HCT116 (cell line): ENCODE measurements around the gene PUM1. TPM values are rescaled to one million over a fixed set of nuclear protein-coding genes. Genes with fewer than 3 reads are reported as not detected.

Experiments
- ATAC-seq: fragments of 200-7000 bp; cut with Tn5 transposase; 2 replicates; pipeline ENCODE4 v1.9.1; 2020; ENCODE audit warnings: mild to moderate bottlenecking, moderate library complexity
- BruUV-seq: library from RNA; stranded (reverse); fragments of 400-500 nt; replicated peaks from 2 replicates; lab custom pipeline; 2021; lab: Mats Ljungman, UMichigan
- CTCF ChIA-PET: fragments of 300-600 bp; sonication (Branson Sonifier 250); formaldehyde crosslinking; loops from one replicate; lab custom pipeline; 2021; ENCODE audit warnings: antibody characterized with exemption; lab: Charles Lee
- POLR2A ChIA-PET: fragments of 300-600, 350-600 bp; sonication (Branson Sonifier 250); formaldehyde crosslinking; loops from one replicate; lab custom pipeline; 2021; ENCODE audit warnings: antibody characterized with exemption; lab: Charles Lee
- RAD21 ChIA-PET, 2 experiments: fragments of 300-600 bp; sonication (Branson Sonifier 250); formaldehyde crosslinking; loops; one replicate each; lab custom pipeline; 2023; ENCODE audit warnings: low total read pairs in 2 of 2; ENCODE audit not compliant: uncharacterized antibody in 2 of 2, unreplicated experiment in 2 of 2, low non-redundant PET in 1 of 2; lab: Charles Lee
- DNase-seq: peaks from one replicate; pipeline ENCODE4 v3.0.0-alpha.2; 2010; ENCODE audit warnings: low read depth, low spot score
- H2AFZ ChIP-seq: fragments of 200-600 bp; shearing (Covaris generic), sonication (generic); 2 replicates; pipeline ENCODE4 v1.6.1; 2017; ENCODE audit warnings: low read depth, mixed run types, mixed read lengths, antibody characterized with exemption, low read length; ENCODE audit not compliant: poor library complexity, severe bottlenecking
- H3K27ac ChIP-seq: 2 replicates; pipeline ENCODE4 v1.5.1; 2012; ENCODE audit warnings: low read depth, low read length
- H3K27me3 ChIP-seq: fragments of 200-600 bp; sonication (generic); 2 replicates; pipeline ENCODE4 v1.6.1; 2016; ENCODE audit warnings: mixed run types, low read length, mixed read lengths; ENCODE audit not compliant: insufficient read depth
- H3K36me3 ChIP-seq, 2 experiments: fragments of 200-500 bp in 1 of 2; fragments of 200-600 bp in 1 of 2; sonication (Bioruptor generic) in 1 of 2; sonication (generic) in 1 of 2; 2 replicates each; pipeline versions ENCODE4 v1.5.1 to v1.6.1; 2014 to 2016; ENCODE audit warnings: low read length in 2 of 2, inconsistent platforms in 1 of 2, mixed read lengths in 1 of 2, mixed run types in 1 of 2; ENCODE audit not compliant: insufficient read depth in 2 of 2, control insufficient read depth in 1 of 2
- H3K4me1 ChIP-seq, 2 experiments: fragments of 200-600 bp in 1 of 2; sonication (generic) in 1 of 2; 2 replicates each; pipeline versions ENCODE4 v1.5.1 to v1.6.1; 2012 to 2017; ENCODE audit warnings: low read length in 2 of 2, inconsistent platforms in 1 of 2, mild to moderate bottlenecking in 1 of 2, mixed read lengths in 1 of 2, mixed run types in 1 of 2, moderate library complexity in 1 of 2; ENCODE audit not compliant: insufficient read depth in 2 of 2, control insufficient read depth in 1 of 2
- H3K4me2 ChIP-seq: fragments of 200-600 bp; sonication (generic); 2 replicates; pipeline ENCODE4 v1.6.1; 2017; ENCODE audit warnings: mixed run types, low read length, mixed read lengths
- H3K4me3 ChIP-seq, 2 experiments: fragments of 200-600 bp in 1 of 2; sonication (generic) in 1 of 2; replicated peaks in 1 of 2; 2 replicates each; pipeline ENCODE4 v1.5.1; 2011 to 2016; ENCODE audit warnings: low read length in 2 of 2, control low read depth in 1 of 2, low read depth in 1 of 2, mild to moderate bottlenecking in 1 of 2, mixed read lengths in 1 of 2, mixed run types in 1 of 2
- H3K79me2 ChIP-seq: fragments of 200-600 bp; sonication (generic); 2 replicates; pipeline ENCODE4 v1.6.1; 2017; ENCODE audit warnings: mild to moderate bottlenecking, mixed run types, low read length, moderate library complexity, mixed read lengths; ENCODE audit not compliant: insufficient read depth
- H3K9ac ChIP-seq: fragments of 200-600 bp; sonication (generic); 2 replicates; pipeline ENCODE4 v1.6.1; 2016; ENCODE audit warnings: low read length, mixed read lengths
- H3K9me2 ChIP-seq: fragments of 200-600 bp; sonication (generic), shearing (Covaris generic); 2 replicates; pipeline ENCODE4 v1.6.1; 2017; ENCODE audit warnings: mixed run types, mild to moderate bottlenecking, moderate library complexity; ENCODE audit not compliant: insufficient read depth
- H3K9me3 ChIP-seq, 2 experiments: fragments of 200-500 bp in 1 of 2; fragments of 200-600 bp in 1 of 2; sonication (Bioruptor generic) in 1 of 2; sonication (generic) in 1 of 2; 2 replicates each; pipeline ENCODE4 v1.6.1; 2014 to 2017; ENCODE audit warnings: low read length in 2 of 2, mixed read lengths in 2 of 2, inconsistent platforms in 1 of 2, low read depth in 1 of 2, mild to moderate bottlenecking in 1 of 2, mixed run types in 1 of 2, moderate library complexity in 1 of 2; ENCODE audit not compliant: control insufficient read depth in 1 of 2, insufficient read depth in 1 of 2
- H4K20me1 ChIP-seq: fragments of 200-600 bp; sonication (generic), shearing (Covaris generic); 2 replicates; pipeline ENCODE4 v1.6.1; 2017; ENCODE audit warnings: mixed run types, mild to moderate bottlenecking, moderate library complexity; ENCODE audit not compliant: insufficient read depth
- ATF3 ChIP-seq: IDR thresholded peaks from 2 replicates; pipeline ENCODE4 v1.6.1; 2012
- CEBPB ChIP-seq: IDR thresholded peaks from 2 replicates; pipeline ENCODE4 v1.6.1; 2012; ENCODE audit warnings: low read depth
- ELF1 ChIP-seq: IDR thresholded peaks from 2 replicates; pipeline ENCODE4 v1.6.1; 2012; ENCODE audit warnings: low read depth, borderline replicate concordance
- POLR2A ChIP-seq: IDR thresholded peaks from 2 replicates; pipeline ENCODE4 v1.7.0; 2011; ENCODE audit warnings: borderline replicate concordance; ENCODE audit not compliant: insufficient read depth, insufficient read length; ENCODE audit errors: extremely low read depth
- REST ChIP-seq: IDR thresholded peaks from 2 replicates; pipeline ENCODE4 v1.6.1; 2012; ENCODE audit warnings: low read depth
- SIN3A ChIP-seq: IDR thresholded peaks from 2 replicates; pipeline ENCODE4 v1.6.1; 2012; ENCODE audit warnings: low read depth
- TCF7L2 ChIP-seq: IDR thresholded peaks from 2 replicates; pipeline ENCODE4 v1.7.0; 2011; ENCODE audit warnings: borderline replicate concordance, inconsistent platforms; ENCODE audit not compliant: insufficient read depth, insufficient read length; ENCODE audit errors: extremely low read depth
- ZFX ChIP-seq: fragments of 450-650 bp; IDR thresholded peaks from 2 replicates; pipeline ENCODE4 v1.6.1; 2017
- ZNF274 ChIP-seq: fragments of 200-500 bp; sonication (Bioruptor generic); IDR thresholded peaks from 2 replicates; pipeline ENCODE4 v1.6.1; 2014; ENCODE audit warnings: mild to moderate bottlenecking, low read depth, low read length, inconsistent platforms
- intact Hi-C: fragments of 100-400 bp; cut with micrococcal nuclease; formaldehyde crosslinking; loops from 2 replicates; pipeline ENCODE4 v1.10.0; 2022
- total RNA-seq: library from RNA; stranded (reverse); gene quantifications from one replicate; pipeline ENCODE4 v1.2.1, GENCODE V29; 2021; ENCODE audit not compliant: unreplicated experiment

PUM1 gene
- total RNA-seq, 1 experiment from 2014 or later: 113 TPM

- H3K9ac ChIP-seq: no peak overlapping the region
- no peaks in the 10 kb centered on the region for H3K36me3 ChIP-seq
- intact Hi-C loops: no loop called here
- no peak overlapping the region for H2AFZ ChIP-seq
- POLR2A ChIA-PET: interaction anchor here (0.6 kb wide), 1 partner anchor 10 kb away, joined by 3 read pairs; no protein-coding TSS in a partner anchor
- no peaks in the 10 kb centered on the region for H4K20me1 ChIP-seq
- H3K27ac ChIP-seq: no peak overlapping the region
- H3K4me2 ChIP-seq: no peak overlapping the region
- no peaks in the 10 kb centered on the region for H3K9me3 ChIP-seq
- H3K4me3 ChIP-seq: no peak overlapping the region
- ATAC-seq (no peak), DNase-seq (no peak)
- no peaks in the 10 kb centered on the region for H3K27me3 ChIP-seq
- no peaks in the 10 kb centered on the region for H3K9me2 ChIP-seq
- no peak for TF ChIP-seq ZNF274
- TF ChIP-seq CEBPB: no peak
- TF ChIP-seq, all 23 proteins: peak for 0
- ChIA-PET RAD21 (no interaction called here), CTCF (no interaction called here)
- Histone ChIP-seq H3K4me1 (no peaks in the 10 kb centered on the region), H3K79me2 (no peaks in the 10 kb centered on the region)
- BruUV-seq: no TSS peak
Observed at GRCh38 chr1:31084782-31085569, 19.5 kb upstream of the PUM1 start.

- ChIA-PET CTCF (no interaction called here), POLR2A (no interaction called here)
- no peak overlapping the region for H3K4me2 ChIP-seq
Observed at GRCh38 chr1:31082385-31082784, 16.9 kb upstream of the PUM1 start.

More at GRCh38 chr1:31082385-31082784, 16.9 kb upstream of the PUM1 start:
- intact Hi-C loops: no loop called here
- no peaks in the 10 kb centered on the region for H3K79me2 ChIP-seq
- no peaks in the 10 kb centered on the region for H3K9me2 ChIP-seq
- BruUV-seq: no TSS peak
- H4K20me1 ChIP-seq: no peaks in the 10 kb centered on the region
- H3K27me3 ChIP-seq: no peaks in the 10 kb centered on the region
- ATAC-seq (no peak), DNase-seq (no peak)
- no peak overlapping the region for H3K9ac ChIP-seq
- no peaks in the 10 kb centered on the region for H3K4me1 ChIP-seq
- no peaks in the 10 kb centered on the region for H3K36me3 ChIP-seq
- no peak overlapping the region for H3K27ac ChIP-seq
- H2AFZ ChIP-seq: no peak overlapping the region
- H3K4me3 ChIP-seq: no peak overlapping the region
- RAD21 ChIA-PET: no interaction called here
- TF ChIP-seq CEBPB: no peak
- TF ChIP-seq ELF1: no peak
- no peak for TF ChIP-seq REST
- TF ChIP-seq POLR2A: no peak
- TF ChIP-seq ZFX: no peak
- no peak for TF ChIP-seq ZNF274
- TF ChIP-seq TCF7L2: no peak
- no peak for TF ChIP-seq ATF3
- TF ChIP-seq SIN3A: no peak
- H3K9me3 ChIP-seq: no peaks in the 10 kb centered on the region
